Measurements from ENCODE around the gene RETREG3. TPM values are rescaled to one million over a fixed set of nuclear protein-coding genes. Genes with fewer than 3 reads are reported as not detected.
A peak's percentile ranks its signal among the peaks of the same experiment; 100 is the strongest.

Gene RETREG3
- total RNA-seq, 1 donor from 2014 or later: 48.7 TPM

GRCh38 chr17:42563543-42563942 lies 45.6 kb downstream of the RETREG3 start:
- Mint-ChIP-seq H3K4me1 (peaks cover 27% of the 10 kb centered on the region), H3K4me3 (peak overlapping the region; percentile 97), H3K9me3 (no peaks in the 10 kb centered on the region), H3K36me3 (ENCODE audit: low read depth) (peaks cover 3% of the 10 kb centered on the region), H3K27me3 (ENCODE audit: low read depth) (no peaks in the 10 kb centered on the region), H3K27ac (ENCODE audit: unreplicated experiment) (no peak overlapping the region)
- TF ChIP-seq, protein P1, sequence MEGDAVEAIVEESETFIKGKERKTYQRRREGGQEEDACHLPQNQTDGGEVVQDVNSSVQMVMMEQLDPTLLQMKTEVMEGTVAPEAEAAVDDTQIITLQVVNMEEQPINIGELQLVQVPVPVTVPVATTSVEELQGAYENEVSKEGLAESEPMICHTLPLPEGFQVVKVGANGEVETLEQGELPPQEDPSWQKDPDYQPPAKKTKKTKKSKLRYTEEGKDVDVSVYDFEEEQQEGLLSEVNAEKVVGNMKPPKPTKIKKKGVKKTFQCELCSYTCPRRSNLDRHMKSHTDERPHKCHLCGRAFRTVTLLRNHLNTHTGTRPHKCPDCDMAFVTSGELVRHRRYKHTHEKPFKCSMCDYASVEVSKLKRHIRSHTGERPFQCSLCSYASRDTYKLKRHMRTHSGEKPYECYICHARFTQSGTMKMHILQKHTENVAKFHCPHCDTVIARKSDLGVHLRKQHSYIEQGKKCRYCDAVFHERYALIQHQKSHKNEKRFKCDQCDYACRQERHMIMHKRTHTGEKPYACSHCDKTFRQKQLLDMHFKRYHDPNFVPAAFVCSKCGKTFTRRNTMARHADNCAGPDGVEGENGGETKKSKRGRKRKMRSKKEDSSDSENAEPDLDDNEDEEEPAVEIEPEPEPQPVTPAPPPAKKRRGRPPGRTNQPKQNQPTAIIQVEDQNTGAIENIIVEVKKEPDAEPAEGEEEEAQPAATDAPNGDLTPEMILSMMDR (conservative IDR thresholded peaks at IDR 0.05): no peak
- no peak for DNase-seq (ENCODE audit: low read depth, low spot score)

DNA sequence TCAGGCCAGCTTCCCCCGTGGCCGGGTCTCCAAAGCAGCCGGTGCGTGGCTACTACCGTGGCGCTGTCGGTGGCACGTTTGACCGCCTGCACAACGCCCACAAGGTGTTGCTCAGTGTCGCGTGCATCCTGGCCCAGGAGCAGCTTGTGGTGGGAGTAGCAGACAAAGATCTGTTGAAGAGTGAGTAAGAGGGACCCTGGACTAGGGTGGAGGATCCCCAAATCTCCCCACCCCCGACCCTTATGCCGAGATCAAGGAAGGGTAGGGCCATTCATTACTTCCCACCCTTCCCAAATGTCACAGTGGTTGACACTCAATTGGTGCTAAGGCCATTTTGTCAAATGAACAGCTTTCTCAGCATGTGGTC lies 46.0 kb downstream of the RETREG3 start:
- no peak for DNase-seq (ENCODE audit: low read depth, low spot score)
- Mint-ChIP-seq H3K27me3 (ENCODE audit: low read depth) (no peaks in the 10 kb centered on the region), H3K4me3 (peak overlapping the region; percentile 97), H3K4me1 (peaks cover 27% of the 10 kb centered on the region), H3K9me3 (no peaks in the 10 kb centered on the region), H3K36me3 (ENCODE audit: low read depth) (peaks cover 3% of the 10 kb centered on the region), H3K27ac (ENCODE audit: unreplicated experiment) (no peak overlapping the region)
- TF ChIP-seq, protein P1 (conservative IDR thresholded peaks at IDR 0.05): no peak

- H3K9me3 Mint-ChIP-seq: no peaks in the 10 kb centered on the region
- no peaks in the 10 kb centered on the region for H3K36me3 Mint-ChIP-seq (ENCODE audit: low read depth)
- peaks cover 23% of the 10 kb centered on the region for H3K4me1 Mint-ChIP-seq
- TF ChIP-seq, protein P1 (conservative IDR thresholded peaks at IDR 0.05): no peak
- peak overlapping the region; percentile 97 for H3K4me3 Mint-ChIP-seq
- H3K27me3 Mint-ChIP-seq (ENCODE audit: low read depth): no peaks in the 10 kb centered on the region
- H3K27ac Mint-ChIP-seq (ENCODE audit: unreplicated experiment): peak overlapping the region; percentile 96
- DNase-seq (ENCODE audit: low read depth, low spot score): no peak
Measured at GRCh38 chr17:42562388-42563142, 46.6 kb downstream of the RETREG3 start.

- TF ChIP-seq, protein P1 (conservative IDR thresholded peaks at IDR 0.05): no peak
- no peaks in the 10 kb centered on the region for H3K9me3 Mint-ChIP-seq
- peak within 1 kb of the TSS; percentile 96 for H3K27ac Mint-ChIP-seq (ENCODE audit: unreplicated experiment)
- H3K4me1 Mint-ChIP-seq: peaks cover 26% of the 10 kb centered on the region
- no peaks in the 10 kb centered on the region for H3K27me3 Mint-ChIP-seq (ENCODE audit: low read depth)
- peak; percentile 96 for DNase-seq (ENCODE audit: low read depth, low spot score)
- H3K4me3 Mint-ChIP-seq: peak within 1 kb of the TSS; percentile 97
- no peaks in the 10 kb centered on the region for H3K36me3 Mint-ChIP-seq (ENCODE audit: low read depth)
Measured at GRCh38 chr17:42561897-42562387, 47.2 kb downstream of the RETREG3 start, which contains the start of gene COASY. Gene COASY, plus strand, starts transcription at chr17:42562148. Its CDS starts 475 bp downstream, at chr17:42562623.

DNA sequence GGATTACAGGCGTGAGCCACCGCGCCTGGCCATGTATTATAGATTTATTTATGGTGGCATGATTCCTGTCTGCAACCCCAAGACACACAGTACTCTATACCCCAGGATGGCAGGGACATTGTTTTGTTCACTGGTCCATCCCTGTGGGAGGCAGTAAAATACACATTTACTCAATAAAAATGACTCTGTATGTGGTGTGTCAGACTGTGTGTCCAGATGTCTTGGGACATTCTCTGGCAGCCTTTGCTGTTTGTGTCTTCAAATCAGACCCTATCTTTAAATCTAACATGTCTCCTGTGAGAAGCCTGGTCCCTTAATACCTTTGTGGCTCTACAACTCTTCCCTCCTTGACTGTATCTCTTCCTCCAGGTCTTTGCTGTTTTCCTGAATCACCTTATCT lies 48.9 kb downstream of the RETREG3 start:
- TF ChIP-seq, protein P1 (conservative IDR thresholded peaks at IDR 0.05): no peak
- H3K4me1 Mint-ChIP-seq: peaks cover 23% of the 10 kb centered on the region
- peak overlapping the region; percentile 87 for H3K4me3 Mint-ChIP-seq
- DNase-seq (ENCODE audit: low read depth, low spot score): no peak
- H3K36me3 Mint-ChIP-seq (ENCODE audit: low read depth): no peaks in the 10 kb centered on the region
- no peak overlapping the region for H3K27ac Mint-ChIP-seq (ENCODE audit: unreplicated experiment)
- H3K27me3 Mint-ChIP-seq (ENCODE audit: low read depth): no peaks in the 10 kb centered on the region
- H3K9me3 Mint-ChIP-seq: no peaks in the 10 kb centered on the region
